ENCODE data around the gene MIPOL1. TPM values are rescaled to one million over a fixed set of nuclear protein-coding genes. Genes with fewer than 3 reads are reported as not detected.

The MIPOL1 gene
- total and polyA plus RNA-seq, 9 donors = 5.0 to 29.5 (median 20.5) TPM

GRCh38 chr14:37343307-37344094 is 145.8 kb downstream of the MIPOL1 start:
- intact Hi-C loops (cut with DNase I) = no loop called here
- H3K27me3 ChIP-seq = peaks cover 2% of the 10 kb centered on the region
- TF ChIP-seq CTCF (IDR thresholded peaks at IDR 0.05) (no peak), EP300 (IDR thresholded peaks at IDR 0.05) (no peak), POLR2A (IDR thresholded peaks at IDR 0.05) (no peak)
- 4 to 11% (median 4%) methylated on average over 3 of the region's 3 CpGs for WGBS, 3 donors
- no peak overlapping the region for H3K27ac ChIP-seq
- H3K4me3 ChIP-seq = no peak overlapping the region
- H3K9me3 ChIP-seq = no peaks in the 10 kb centered on the region
- no peaks in the 10 kb centered on the region for H3K4me1 ChIP-seq (ENCODE audit: insufficient read depth)
- H3K36me3 ChIP-seq = no peaks in the 10 kb centered on the region
- no peak for DNase-seq

GRCh38 chr14:37363661-37364060 is 165.9 kb downstream of the MIPOL1 start:
- TF ChIP-seq POLR2A (IDR thresholded peaks at IDR 0.05) (no peak), EP300 (IDR thresholded peaks at IDR 0.05) (no peak), CTCF (IDR thresholded peaks at IDR 0.05) (no peak)
- Histone ChIP-seq H3K27me3 (no peaks in the 10 kb centered on the region), H3K4me3 (no peak overlapping the region), H3K4me1 (ENCODE audit: insufficient read depth) (no peaks in the 10 kb centered on the region), H3K27ac (no peak overlapping the region), H3K36me3 (no peaks in the 10 kb centered on the region), H3K9me3 (no peaks in the 10 kb centered on the region)
- 93 to 98% (median 94%) methylated on average over 9 of the region's 9 CpGs for WGBS, 3 donors
- no peak for DNase-seq
- intact Hi-C loops (cut with DNase I) = no loop called here

- H3K4me1 ChIP-seq (ENCODE audit: insufficient read depth) = no peaks in the 10 kb centered on the region
- intact Hi-C loops (cut with DNase I) = no loop called here
- H3K27me3 ChIP-seq = no peaks in the 10 kb centered on the region
- no peaks in the 10 kb centered on the region for H3K36me3 ChIP-seq
- no peak for DNase-seq
- no peaks in the 10 kb centered on the region for H3K9me3 ChIP-seq
- H3K4me3 ChIP-seq = no peak overlapping the region
- no peak for TF ChIP-seq CTCF (IDR thresholded peaks at IDR 0.05)
- TF ChIP-seq POLR2A (IDR thresholded peaks at IDR 0.05) = no peak
- no peak for TF ChIP-seq EP300 (IDR thresholded peaks at IDR 0.05)
- 28 to 56% (median 45%) methylated on average over 5 of the region's 5 CpGs for WGBS, 3 donors
- no peak overlapping the region for H3K27ac ChIP-seq
Measured at GRCh38 chr14:37369425-37369824, 171.7 kb downstream of the MIPOL1 start.

GRCh38 chr14:37375566-37375965 is 177.8 kb downstream of the MIPOL1 start:
- no peak overlapping the region for H3K27ac ChIP-seq
- H3K9me3 ChIP-seq = no peaks in the 10 kb centered on the region
- no peak for DNase-seq
- no peak for TF ChIP-seq POLR2A (IDR thresholded peaks at IDR 0.05)
- no peak for TF ChIP-seq CTCF (IDR thresholded peaks at IDR 0.05)
- TF ChIP-seq EP300 (IDR thresholded peaks at IDR 0.05) = no peak
- H3K27me3 ChIP-seq = no peaks in the 10 kb centered on the region
- intact Hi-C loops (cut with DNase I) = no loop called here
- H3K36me3 ChIP-seq = no peaks in the 10 kb centered on the region
- no peaks in the 10 kb centered on the region for H3K4me1 ChIP-seq (ENCODE audit: insufficient read depth)
- no peak overlapping the region for H3K4me3 ChIP-seq

Measured in ovary (tissue), 9 donors.